NT2/D1 (cell line): ENCODE measurements around the gene TIAM2.

Experiments used
- DNase-seq: peaks from one replicate; pipeline ENCODE4 v3.0.0-alpha.2; 2011; ENCODE audit warnings: low read depth, low spot score
- H3K27me3 ChIP-seq: 2 replicates; pipeline ENCODE4 v1.6.0; 2011; ENCODE audit warnings: mild to moderate bottlenecking; ENCODE audit not compliant: insufficient read length, insufficient read depth
- H3K36me3 ChIP-seq: 2 replicates; pipeline ENCODE4 v1.6.1; 2011; ENCODE audit warnings: mild to moderate bottlenecking, low read length, mixed read lengths; ENCODE audit not compliant: insufficient read depth, insufficient read length
- H3K4me1 ChIP-seq: 2 replicates; pipeline ENCODE4 v1.5.1; 2011; ENCODE audit not compliant: insufficient read depth, insufficient read length
- H3K4me3 ChIP-seq: 2 replicates; pipeline ENCODE4 v1.5.1; 2011; ENCODE audit warnings: low read depth; ENCODE audit not compliant: insufficient read length
- H3K9ac ChIP-seq: 2 replicates; pipeline ENCODE4 v1.6.0; 2011; ENCODE audit warnings: low read depth; ENCODE audit not compliant: insufficient read length
- H3K9me3 ChIP-seq: 2 replicates; pipeline ENCODE4 v1.5.1; 2011; ENCODE audit warnings: mild to moderate bottlenecking, low read length; ENCODE audit not compliant: insufficient read depth
- SUZ12 ChIP-seq: IDR thresholded peaks from 2 replicates; pipeline ENCODE4 v1.6.1; 2011; ENCODE audit not compliant: insufficient read length, insufficient read depth; ENCODE audit errors: extremely low read depth
- YY1 ChIP-seq: IDR thresholded peaks from 2 replicates; pipeline ENCODE4 v1.6.1; 2011; ENCODE audit not compliant: insufficient read length, insufficient read depth
- ZNF274 ChIP-seq: IDR thresholded peaks from 2 replicates; pipeline ENCODE4 v1.6.1; 2011; ENCODE audit warnings: mild to moderate bottlenecking, low read depth, low read length

TIAM2 gene

GRCh38 chr6:154980273-154981078 is 14.6 kb upstream of the TIAM2 start:
- H3K4me3 ChIP-seq: no peak overlapping the region

GRCh38 chr6:154981079-154981870 is 13.8 kb upstream of the TIAM2 start:
- no peak for TF ChIP-seq SUZ12
- TF ChIP-seq ZNF274: no peak
- TF ChIP-seq YY1: no peak
- Histone ChIP-seq H3K4me3 (no peak overlapping the region), H3K27me3 (no peaks in the 10 kb centered on the region), H3K36me3 (no peaks in the 10 kb centered on the region), H3K9me3 (no peaks in the 10 kb centered on the region), H3K9ac (no peak overlapping the region), H3K4me1 (no peaks in the 10 kb centered on the region)
- DNase-seq: no peak

More at GRCh38 chr6:154980273-154981078, 14.6 kb upstream of the TIAM2 start:
- Histone ChIP-seq H3K27me3 (no peaks in the 10 kb centered on the region), H3K9ac (no peak overlapping the region), H3K36me3 (no peaks in the 10 kb centered on the region), H3K9me3 (no peaks in the 10 kb centered on the region), H3K4me1 (no peaks in the 10 kb centered on the region)
- no peak for DNase-seq
- no peak for TF ChIP-seq SUZ12
- no peak for TF ChIP-seq ZNF274
- TF ChIP-seq YY1: no peak

GRCh38 chr6:154984146-154984545 is 11.0 kb upstream of the TIAM2 start:
- H3K4me1 ChIP-seq: no peaks in the 10 kb centered on the region
- no peaks in the 10 kb centered on the region for H3K9me3 ChIP-seq
- no peaks in the 10 kb centered on the region for H3K27me3 ChIP-seq
- H3K4me3 ChIP-seq: no peak overlapping the region
- TF ChIP-seq SUZ12: no peak
- no peak for TF ChIP-seq YY1
- no peak for TF ChIP-seq ZNF274
- no peak for DNase-seq
- H3K36me3 ChIP-seq: no peaks in the 10 kb centered on the region
- H3K9ac ChIP-seq: no peak overlapping the region

- Histone ChIP-seq H3K27me3 (no peaks in the 10 kb centered on the region), H3K9me3 (no peaks in the 10 kb centered on the region), H3K9ac (no peak overlapping the region), H3K4me3 (no peak overlapping the region), H3K36me3 (no peaks in the 10 kb centered on the region), H3K4me1 (no peaks in the 10 kb centered on the region)
- no peak for DNase-seq
- TF ChIP-seq SUZ12: no peak
- no peak for TF ChIP-seq YY1
- no peak for TF ChIP-seq ZNF274
These were observed 8.3 kb upstream of the TIAM2 start for GRCh38 chr6:154986787-154987235.

- DNase-seq: no peak
- Histone ChIP-seq H3K4me1 (peaks cover 10% of the 10 kb centered on the region), H3K9me3 (no peaks in the 10 kb centered on the region), H3K9ac (no peak overlapping the region), H3K27me3 (no peaks in the 10 kb centered on the region), H3K4me3 (no peak overlapping the region), H3K36me3 (no peaks in the 10 kb centered on the region)
- TF ChIP-seq YY1 (no peak), ZNF274 (no peak), SUZ12 (no peak)
These were observed 5.7 kb upstream of the TIAM2 start for GRCh38 chr6:154989448-154989847.

DNA sequence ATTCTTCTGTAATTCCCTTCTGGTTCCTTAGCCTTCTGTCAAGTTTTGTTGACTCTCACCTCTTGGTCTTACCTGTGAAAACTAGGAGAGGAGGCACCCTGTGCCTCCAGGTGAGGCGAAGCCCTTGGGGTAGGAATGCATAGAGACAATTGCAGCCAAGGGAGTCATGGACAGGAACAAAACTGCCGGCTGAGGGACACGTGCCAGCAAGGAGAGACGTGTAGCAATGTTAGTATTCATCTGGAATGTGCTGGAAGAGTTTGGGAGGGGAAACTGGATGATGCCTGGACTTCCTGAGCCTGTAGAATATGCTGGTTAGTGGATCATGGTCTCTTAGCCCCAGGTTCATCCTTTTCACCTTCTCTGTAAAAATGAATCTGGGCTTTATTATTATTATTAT is 3.9 kb upstream of the TIAM2 start:
- no peak for DNase-seq
- Histone ChIP-seq H3K9me3 (no peaks in the 10 kb centered on the region), H3K27me3 (peaks cover 3% of the 10 kb centered on the region)

DNA sequence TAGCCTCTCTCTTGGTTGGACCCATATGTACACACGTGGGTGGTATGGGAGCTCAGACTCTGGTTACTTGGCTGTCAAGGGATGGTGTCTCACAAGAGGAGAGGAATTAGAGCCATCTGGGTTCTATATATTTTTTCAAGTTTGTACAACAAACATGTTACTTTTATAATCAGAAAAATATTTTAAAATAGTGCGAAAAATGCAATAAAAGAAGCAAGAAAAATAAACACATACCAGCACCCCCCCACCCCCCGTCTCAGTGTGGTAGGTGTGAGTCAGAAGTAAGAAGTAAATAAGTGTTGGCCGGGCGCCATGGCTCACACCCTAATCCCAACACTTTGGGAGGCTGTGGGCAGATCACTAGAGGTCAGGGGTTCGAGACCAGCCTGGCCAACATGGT is 2.1 kb upstream of the TIAM2 start:
- DNase-seq: no peak
- peaks cover 3% of the 10 kb centered on the region for H3K27me3 ChIP-seq
- no peak overlapping the region for H3K9ac ChIP-seq
- no peak for TF ChIP-seq SUZ12
- H3K4me1 ChIP-seq: peaks cover 10% of the 10 kb centered on the region
- H3K4me3 ChIP-seq: no peak overlapping the region
- H3K9me3 ChIP-seq: no peaks in the 10 kb centered on the region
- H3K36me3 ChIP-seq: no peaks in the 10 kb centered on the region

More for the DNA sequence above, 3.9 kb upstream of the TIAM2 start:
- Histone ChIP-seq H3K4me1 (peaks cover 10% of the 10 kb centered on the region), H3K36me3 (no peaks in the 10 kb centered on the region), H3K4me3 (no peak overlapping the region), H3K9ac (no peak overlapping the region)
- TF ChIP-seq YY1 (no peak), SUZ12 (no peak), ZNF274 (no peak)
